Germinal center (tissue), 1 donor: ENCODE measurements around the gene MGAT5B.
A peak's percentile ranks its signal among the peaks of the same experiment; 100 is the strongest.
"Not testable (repeated sequence)": the region's sequence is repeated elsewhere in the genome, so short reads cannot be mapped to it uniquely, and the experiment has no call there.

Source experiments
- DNase-seq: peaks from one replicate; pipeline ENCODE4 v3.0.0; 2012; ENCODE audit warnings: mixed read lengths, low spot score

MGAT5B gene

GRCh38 chr17:76949913-76950695 lies 81.9 kb downstream of the MGAT5B start:
- DNase-seq: no peak

DNA sequence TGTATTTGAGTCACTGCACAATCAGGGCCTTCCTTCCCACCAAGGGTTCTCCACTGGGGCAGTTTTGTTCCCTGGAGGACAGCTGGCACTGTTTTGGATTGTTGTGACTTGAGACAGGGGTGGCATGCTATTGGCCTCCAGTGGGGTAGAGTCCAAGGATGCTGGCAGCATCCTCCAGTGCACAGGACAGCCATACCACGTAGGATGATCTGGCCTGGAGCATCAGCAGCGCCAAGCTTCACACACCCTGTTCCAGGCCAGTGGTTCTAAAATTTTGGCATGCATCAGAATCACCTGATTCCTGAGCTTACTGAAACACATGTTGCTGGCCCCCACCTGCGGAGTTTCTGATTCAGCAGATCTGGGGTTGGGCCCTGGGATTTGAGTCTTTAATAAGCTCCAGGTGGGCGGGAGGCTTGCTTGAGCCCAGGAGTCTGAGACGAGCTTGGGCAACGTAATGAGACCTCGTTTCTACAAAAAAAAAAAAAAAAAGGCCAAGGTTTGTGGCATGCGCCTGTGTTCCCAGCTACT lies 83.2 kb downstream of the MGAT5B start:
- no peak for DNase-seq

DNA sequence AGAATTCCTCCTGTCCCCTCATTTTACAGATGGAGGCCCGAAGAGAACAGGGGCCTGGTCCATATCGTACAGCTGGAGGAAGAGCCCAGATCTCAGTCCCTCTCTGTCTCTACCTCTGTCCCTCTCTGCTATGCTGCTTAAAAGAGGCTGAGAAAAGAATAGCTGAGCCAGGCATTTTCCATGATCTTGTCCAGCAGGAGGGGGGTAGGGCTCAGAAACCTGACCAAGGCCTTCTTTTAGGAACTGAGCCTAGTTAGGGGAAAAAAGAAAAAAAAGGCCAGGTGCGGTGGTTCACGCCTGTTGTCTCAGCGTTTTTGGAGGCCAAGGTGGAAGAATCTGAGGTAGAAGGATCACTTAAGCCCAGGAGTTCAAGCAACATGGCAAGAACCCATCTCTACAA lies 84.2 kb downstream of the MGAT5B start:
- DNase-seq: no peak

- DNase-seq: no peak
Observed at GRCh38 chr17:76953066-76953465, 84.9 kb downstream of the MGAT5B start.

- DNase-seq: no peak
Observed at GRCh38 chr17:76953946-76954345, 85.7 kb downstream of the MGAT5B start.

GRCh38 chr17:76955191-76955590 lies 87.0 kb downstream of the MGAT5B start:
- no peak for DNase-seq

DNA sequence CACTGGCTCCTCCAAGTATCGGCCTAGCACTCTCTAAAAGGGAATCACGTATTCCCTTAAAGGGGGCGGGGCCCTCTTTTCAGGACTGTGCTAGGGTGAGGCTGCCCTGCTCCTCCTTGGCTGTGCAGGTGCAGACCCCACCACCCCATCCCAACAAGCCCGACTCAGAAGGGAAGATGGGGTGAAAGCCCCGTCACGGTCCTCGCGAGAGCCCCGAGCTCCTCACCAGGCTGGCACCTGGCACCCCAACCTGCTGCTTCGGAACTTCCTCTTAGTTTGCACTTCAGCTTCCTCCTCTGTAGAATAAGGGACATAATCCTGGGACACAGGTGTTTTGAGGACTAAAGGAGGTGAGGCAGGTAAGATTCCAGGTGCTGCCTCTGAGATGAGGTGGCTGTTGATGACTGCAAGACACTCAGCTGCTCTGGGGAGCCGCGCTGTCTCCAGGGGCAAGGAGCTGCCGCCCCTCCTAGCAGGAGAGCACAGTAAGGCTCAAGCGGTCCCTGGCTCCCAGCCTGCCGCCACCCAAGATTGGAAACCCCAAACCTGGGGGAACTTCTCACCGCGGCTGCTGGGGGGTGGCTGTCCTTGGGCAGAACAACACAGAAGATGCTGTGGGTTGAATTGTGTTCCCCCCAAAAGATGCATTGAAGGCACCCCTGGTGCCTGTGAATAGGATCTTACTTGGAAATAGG lies 88.8 kb downstream of the MGAT5B start:
- DNase-seq: peak; percentile 68

- DNase-seq: peak; percentile 84
Observed at GRCh38 chr17:76957678-76958464, 89.7 kb downstream of the MGAT5B start.

DNA sequence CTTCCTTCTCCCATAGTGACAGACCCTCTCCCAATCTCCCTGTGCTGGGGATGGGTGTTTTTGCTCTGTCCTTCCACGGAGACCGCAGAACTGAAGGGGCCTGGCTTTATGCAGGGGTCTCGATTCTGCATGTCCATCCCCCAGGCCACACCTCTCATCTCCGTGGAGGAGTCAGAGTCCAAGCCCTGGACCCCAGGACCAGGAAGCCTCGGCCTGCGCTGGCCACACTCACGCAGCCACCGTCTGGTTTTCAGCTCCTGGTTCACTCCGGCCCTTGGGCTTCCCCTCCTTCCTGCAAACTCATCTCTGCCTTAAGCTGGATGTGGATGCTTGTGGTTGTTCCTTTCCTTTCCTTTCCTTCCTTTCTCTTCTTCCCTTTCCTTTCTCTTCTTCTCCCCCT lies 90.8 kb downstream of the MGAT5B start:
- DNase-seq: no peak

GRCh38 chr17:76961869-76962268 lies 93.7 kb downstream of the MGAT5B start:
- DNase-seq: no peak

GRCh38 chr17:76962858-76963257 lies 94.7 kb downstream of the MGAT5B start:
- no peak for DNase-seq

GRCh38 chr17:76966016-76966415 lies 97.8 kb downstream of the MGAT5B start:
- DNase-seq: no peak

GRCh38 chr17:76966486-76967181 lies 98.4 kb downstream of the MGAT5B start:
- DNase-seq: no peak

- DNase-seq: no peak
Observed at GRCh38 chr17:76967762-76968161, 99.6 kb downstream of the MGAT5B start.

- DNase-seq: peak; percentile 90
Observed at GRCh38 chr17:76968707-76969597, 100.7 kb downstream of the MGAT5B start.

GRCh38 chr17:76969598-76970172 lies 101.5 kb downstream of the MGAT5B start:
- DNase-seq: no peak

GRCh38 chr17:76970228-76970627 lies 102.0 kb downstream of the MGAT5B start:
- DNase-seq: not testable (repeated sequence)

GRCh38 chr17:76972046-76972641 lies 103.9 kb downstream of the MGAT5B start:
- DNase-seq: no peak

DNA sequence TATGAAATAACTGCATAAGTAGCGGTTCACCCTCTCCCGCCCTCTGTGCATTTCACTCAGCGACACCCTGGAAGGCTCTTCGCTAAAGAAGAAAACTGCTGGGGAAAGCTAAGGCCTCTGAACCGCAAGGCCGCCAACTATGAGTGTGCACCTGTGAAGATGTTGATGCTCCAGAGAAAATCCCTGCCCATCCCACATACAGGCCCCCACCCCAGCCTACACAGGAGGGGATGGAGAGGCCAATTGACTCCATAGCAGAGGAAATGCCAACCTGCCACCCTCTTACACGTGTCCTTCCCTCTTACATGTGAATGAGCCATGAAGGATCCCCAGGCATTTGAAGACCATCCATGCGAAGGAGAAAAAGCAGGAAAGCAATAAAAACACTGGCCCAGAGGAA lies 104.8 kb downstream of the MGAT5B start:
- no peak for DNase-seq

DNA sequence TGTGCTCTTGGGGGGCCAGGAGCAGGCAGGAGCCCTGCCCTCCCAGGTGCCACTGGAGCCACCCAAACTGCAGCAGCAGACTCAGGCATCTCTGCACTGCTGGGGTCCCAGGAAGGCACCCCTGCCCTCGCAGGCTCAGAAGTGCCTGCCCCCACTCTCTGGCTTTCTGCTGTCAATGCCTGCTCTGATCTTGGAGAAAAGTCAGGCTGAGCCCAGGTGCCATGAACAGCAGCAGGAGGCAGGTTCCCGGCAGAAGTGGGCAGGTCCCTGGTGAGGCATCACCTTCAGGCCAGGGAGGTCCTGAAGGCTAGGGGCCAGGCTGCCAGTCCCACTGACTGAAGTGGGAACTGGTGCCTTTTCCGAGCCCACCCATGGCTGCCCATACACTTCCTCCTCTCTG lies 106.5 kb downstream of the MGAT5B start:
- DNase-seq: no peak
